GM19397 (cell line): ENCODE data around the gene CDCP1.
A peak's percentile ranks its signal among the peaks of the same experiment; 100 is the strongest.

ENCODE experiments used
- ATAC-seq: cut with Tn5 transposase; IDR thresholded peaks from one replicate; pipeline ENCODE4 v1.9.1; 2021; ENCODE audit warnings: mild to moderate bottlenecking, moderate library complexity; ENCODE audit not compliant: unreplicated experiment

CDCP1 gene

DNA sequence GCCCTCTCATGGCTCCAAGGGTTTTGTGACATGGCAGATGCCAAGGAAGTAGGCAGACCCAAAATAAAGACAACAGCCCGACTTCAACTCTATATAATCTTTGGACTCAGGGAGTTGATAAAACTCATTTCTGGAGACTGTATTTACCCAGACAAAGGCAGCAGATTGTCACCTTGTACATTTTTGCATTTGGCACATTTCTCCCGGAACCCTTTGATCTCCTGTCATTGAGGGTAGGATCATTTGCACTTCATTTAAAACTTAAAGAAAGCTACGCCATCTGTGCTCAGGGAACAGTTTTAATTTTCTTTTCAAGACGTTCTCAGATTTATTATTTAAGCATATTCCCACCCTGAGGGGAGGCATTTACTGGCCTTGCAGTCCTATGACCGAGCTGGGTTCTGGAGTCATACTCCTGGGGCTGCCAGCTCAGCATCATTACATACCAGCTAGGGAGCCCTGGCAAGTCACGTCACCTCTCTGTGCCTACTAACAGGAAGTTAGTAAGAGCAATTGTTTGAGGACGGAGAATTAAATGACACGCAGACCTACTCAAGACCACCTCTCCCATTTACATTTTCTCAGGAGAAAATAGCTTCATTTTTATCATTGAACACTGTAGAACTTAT is 5.9 kb downstream of the CDCP1 start:
- no peak for ATAC-seq

DNA sequence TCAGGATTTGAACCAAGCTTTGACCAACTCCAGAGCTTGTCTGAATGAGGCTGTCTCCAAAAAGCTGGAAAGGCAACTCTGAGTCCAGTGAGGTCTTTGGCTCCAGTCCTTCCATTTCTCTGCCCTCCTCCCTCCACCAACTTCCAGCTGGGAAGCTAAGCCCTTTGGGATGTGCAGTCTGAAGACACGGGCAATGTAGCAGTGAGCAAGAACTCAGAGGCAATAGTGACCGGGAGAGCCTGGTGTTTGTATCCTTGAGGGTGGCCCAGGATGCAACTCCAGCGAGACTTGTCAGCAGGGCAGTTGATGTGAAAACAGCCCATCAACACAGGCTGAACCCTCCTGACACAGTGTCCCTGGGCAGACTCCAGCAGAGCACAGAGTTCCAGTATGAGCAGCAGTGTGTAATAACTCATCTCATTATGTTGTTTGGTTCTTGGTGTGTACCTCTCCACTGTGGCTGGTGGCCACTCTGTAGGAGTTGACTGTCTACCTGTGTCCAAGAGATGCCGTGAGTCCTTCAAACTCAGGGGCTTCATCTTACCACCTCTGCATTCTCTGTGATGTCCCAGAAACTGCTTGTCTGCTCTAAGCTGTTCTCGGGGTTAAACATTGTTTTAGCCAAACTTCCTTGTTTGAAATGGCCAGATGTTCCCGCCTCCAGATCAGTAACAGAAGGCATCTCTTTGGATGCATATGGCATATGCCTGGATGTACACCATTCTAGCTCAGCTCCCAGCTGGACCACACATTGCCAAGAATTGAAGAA is 6.6 kb downstream of the CDCP1 start:
- no peak for ATAC-seq

DNA sequence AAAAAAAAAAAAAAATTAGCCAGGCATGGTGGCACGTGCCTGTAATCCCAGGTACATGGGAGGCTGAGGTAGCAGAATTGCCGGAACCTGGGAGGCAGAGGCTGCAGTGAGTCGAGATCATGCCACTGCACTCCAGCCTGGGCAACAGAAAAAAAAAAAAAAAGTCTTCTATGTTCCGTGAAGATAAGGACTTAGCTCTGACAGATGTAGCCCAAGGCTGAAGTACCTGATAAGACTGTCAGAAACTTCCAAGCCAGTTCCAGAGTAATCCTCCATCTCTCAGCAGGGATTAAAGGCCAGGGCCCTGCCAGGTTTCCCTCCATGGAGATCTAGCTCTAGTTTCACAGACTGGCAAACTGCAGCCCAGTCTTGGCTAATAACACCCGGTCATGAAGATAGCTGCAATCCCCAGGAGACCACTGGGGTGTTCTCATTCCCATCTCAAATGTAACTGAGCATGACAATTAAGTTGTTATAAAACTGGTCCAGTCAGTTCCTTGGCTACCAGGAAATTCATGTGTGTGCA is 8.5 kb downstream of the CDCP1 start:
- no peak for ATAC-seq

DNA sequence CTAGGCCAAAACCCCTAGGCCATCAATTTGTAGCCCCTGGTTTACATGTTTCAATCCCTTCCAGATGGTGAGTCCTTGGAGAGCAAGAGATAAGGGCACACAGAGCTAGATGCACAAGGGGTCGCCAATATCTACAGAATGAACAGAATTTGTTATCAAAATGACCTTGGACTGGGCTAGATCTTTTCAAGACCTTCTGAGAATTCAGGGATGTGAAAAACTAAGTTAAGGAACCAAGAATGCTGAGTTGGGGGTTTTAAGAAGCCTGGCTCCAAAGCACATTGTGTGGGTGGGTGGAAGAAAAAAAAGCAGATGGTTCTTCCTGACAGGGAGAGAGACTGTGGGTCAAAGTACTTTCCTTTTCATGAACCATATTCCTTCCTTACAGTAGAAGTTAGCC is 10.2 kb downstream of the CDCP1 start:
- ATAC-seq = no peak

DNA sequence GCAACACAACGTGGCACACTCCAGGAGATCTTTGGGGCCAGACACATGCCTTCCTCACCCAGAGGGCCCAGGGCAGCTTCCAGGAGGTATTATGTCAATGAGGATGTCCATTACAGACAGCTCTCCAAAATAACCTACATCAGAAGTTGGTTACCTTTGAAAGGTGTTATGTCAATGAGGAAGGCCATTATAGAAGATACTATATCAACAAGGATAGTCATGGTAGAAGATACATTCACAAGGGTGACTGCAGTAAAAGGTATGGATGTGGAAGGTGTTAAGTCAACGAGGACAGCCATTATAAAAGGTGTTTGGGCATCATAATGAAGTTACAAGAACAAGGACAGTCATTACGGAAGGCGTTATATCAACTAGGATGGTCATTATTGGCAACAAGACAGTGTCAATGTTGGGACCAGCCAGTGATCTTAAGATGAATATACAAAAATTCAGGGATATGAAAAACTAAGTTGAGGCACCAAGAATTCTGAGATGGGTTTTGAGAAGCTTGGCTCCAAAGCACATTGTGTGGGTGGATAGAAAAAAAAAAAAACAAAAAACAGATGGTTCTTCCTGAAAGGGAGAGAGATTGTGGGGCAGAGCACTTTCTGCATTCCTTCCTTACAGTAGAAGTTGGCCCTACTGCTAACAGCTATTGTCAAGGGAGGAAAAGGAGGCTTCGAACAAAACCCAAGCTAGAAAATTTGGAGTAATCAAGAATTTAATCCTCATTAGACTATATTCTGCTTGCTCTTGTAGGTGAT is 11.2 kb downstream of the CDCP1 start:
- no peak for ATAC-seq

DNA sequence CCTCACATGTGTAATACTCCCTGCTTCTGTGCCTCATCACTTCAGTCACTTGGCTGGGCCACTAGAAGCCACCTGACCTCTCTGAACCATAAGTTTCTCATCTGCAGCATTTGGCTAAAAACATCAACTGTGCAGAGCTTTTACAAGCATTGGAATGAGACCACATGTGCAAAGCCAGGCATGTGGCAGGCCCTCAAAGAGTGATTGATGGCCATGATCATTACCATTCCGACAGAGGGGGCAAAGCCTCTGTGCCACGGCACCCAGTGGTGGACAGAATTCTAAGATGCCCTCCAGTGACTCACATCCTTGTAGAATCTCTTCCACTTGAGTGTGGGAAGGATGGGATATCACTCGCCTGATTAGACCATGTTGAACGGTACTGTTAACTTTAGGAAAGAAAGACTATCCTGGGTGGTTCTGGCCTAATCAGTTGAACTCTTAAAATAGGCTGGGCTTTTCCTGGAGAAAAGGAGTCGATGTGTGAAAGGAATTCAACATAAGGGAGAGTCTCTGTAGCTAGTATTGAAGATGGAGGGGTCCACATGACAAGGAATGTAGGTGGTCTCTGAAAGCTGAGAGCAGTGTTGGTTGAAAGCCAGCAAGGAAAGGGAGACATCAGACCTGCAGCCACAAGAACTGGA is 13.5 kb downstream of the CDCP1 start:
- no peak for ATAC-seq

DNA sequence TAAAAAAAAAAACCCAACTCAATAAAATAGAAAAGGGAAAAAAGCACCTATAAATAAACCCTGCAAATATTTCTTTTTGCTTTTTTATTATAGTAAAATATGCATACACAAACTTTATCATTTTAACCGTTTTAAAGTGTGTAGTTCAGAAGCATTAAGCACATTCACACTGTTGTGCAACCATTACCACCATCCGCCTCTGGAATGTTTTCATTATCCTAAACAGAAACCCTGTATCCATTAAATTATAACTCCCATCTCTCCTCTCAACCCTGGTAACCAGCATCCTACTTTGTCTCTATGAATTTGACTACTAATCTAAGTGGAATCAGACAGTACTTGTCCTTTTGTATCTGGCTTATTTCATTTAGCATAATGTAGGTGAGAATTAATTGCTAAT is 15.0 kb downstream of the CDCP1 start:
- ATAC-seq = no peak

DNA sequence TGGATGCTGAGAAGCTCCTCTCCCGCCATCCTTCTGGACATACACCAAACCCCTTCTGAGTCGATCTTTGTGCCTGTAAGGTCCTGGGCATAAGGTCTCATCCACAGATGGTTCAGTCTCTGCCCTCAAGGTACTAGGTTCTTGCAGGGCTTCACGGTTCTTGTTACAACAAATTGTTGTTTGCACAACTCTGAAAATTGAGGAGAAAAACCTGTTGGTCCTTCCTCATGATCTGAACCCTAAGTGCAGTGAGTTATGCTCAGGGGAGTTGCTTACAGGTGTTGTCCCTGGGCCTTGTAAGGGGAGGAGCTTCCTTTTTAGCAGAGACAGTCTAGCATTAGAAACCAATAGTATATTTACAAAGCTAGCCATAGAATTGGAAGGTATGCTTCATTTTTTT is 15.7 kb downstream of the CDCP1 start:
- no peak for ATAC-seq

DNA sequence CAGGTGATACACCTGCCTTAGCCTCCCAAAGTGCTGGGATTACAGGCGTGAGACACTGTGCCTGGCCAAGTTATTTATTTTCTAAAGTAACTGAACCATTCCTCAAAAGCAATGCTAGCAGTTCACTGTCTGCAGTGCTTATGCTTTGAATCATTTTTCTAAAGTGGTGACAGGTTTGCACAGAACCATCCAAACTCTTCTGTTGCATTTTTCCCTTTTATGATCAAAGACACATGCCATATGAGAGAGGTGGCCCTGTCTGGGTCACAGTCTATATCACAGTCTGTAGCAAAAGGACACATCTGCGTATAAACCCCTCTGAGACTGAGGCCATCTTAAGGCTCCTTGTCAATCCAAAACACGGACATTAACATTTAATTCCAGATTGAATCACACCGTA is 17.2 kb downstream of the CDCP1 start:
- no peak for ATAC-seq

DNA sequence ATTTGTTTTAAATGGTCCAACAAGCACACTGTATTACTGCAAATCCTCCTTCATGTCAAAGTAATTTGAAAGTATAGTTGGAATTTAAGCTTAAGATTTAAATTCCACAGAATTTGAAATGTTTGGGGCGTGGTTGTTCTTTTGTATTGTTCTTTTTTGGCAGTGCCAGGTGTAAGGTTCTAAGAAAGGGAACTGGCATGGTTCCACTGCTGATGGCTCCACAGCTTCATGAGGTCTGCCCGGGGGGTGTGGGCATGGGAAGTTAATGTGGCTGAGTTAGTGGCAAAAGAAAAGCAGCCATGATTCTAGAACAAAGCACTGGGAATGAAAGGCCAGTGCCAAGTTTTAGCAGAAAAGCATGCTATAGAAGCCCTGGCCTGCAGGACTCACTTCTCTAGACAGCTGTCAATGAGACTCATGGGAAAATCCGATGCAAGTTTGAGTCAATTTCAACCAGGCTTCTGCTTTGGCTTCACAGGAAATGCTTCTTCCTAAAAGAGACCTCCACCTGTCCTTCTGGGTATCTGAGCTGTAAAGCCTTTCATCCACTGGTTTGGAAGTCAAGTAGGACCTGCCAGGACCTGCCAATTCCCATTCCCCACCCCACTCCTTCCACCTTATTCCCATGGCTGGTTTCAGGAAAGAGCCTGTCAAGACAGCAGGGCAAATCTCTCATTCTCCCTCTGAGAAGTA is 18.9 kb downstream of the CDCP1 start:
- no peak for ATAC-seq

DNA sequence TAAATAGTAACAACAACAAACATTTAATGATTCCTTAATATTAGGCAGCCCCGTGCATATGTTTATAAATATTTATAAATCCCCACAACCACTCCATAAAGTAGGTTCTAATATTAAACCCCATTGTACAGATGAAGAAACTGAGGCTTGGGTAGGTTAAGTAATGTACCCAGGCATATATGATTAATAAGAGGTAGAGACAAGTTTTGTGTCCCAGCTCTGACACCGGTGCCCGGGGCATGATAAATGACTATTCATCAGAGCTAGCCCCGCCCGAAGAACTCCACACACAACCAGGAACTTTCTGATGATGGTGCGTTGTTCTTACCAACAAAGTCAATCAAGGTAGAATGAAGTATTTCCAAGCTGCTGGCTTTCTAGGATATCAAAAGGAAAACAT is 19.4 kb downstream of the CDCP1 start:
- ATAC-seq = no peak

DNA sequence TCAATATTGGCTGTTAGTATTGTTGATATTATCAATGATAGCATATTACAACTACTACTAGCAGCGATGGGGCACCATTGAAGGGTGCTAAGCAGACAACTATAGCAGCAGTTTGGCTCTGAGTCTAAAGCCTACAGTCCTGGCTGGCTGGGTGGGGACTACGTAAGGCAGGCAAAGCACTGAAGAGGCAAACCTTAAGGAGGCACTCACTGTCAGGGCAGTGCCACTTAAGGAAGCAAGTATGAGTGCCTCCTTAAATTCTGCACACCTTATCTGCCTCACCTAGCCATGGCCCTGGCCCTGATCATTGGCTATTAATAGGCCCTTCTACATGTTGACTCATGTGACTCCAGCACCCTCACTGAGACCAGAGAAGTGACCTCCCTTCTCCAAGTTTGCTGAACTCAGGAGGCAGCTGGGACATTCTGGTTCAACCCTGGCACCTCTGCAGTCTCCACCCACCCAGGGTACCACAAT is 20.6 kb downstream of the CDCP1 start:
- no peak for ATAC-seq

DNA sequence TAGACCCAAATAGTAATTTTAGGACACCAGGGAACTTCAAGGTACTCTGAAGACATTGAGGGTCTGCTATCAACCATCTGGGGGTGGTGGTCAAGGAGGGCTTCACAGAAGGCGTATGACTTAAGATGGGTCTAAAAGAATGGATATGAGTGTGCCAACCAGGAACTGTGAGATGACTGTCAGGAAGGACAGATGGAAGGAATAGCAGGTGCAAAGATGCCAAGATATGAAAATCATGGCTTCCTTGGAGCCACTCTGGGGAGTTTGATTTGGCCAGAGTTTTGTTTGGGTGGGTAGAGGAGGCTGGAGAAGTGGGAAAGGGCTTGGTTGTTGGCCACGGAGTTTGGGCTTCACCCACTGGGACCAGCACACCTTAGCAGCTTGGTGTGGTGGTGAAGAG is 21.2 kb downstream of the CDCP1 start:
- no peak for ATAC-seq

DNA sequence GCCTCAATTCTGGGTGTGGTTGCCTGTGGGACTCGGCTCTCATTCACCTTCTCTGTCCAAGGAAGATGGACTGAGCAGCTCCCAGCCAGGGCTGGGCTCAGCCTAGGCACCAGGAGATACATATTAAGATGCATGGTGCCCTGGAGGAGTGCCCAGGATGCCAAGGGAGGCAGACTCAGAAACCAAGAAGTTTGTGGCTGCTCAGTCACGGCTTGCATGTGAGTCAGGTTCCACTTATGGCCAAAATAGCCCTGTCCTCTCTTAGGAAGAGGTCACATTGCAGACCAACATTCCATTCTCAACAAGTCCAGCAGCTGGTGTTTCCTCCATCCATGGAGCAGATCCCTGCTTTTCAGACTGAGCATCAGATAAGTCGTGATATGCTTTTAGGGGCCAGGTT is 21.8 kb downstream of the CDCP1 start:
- no peak for ATAC-seq

DNA sequence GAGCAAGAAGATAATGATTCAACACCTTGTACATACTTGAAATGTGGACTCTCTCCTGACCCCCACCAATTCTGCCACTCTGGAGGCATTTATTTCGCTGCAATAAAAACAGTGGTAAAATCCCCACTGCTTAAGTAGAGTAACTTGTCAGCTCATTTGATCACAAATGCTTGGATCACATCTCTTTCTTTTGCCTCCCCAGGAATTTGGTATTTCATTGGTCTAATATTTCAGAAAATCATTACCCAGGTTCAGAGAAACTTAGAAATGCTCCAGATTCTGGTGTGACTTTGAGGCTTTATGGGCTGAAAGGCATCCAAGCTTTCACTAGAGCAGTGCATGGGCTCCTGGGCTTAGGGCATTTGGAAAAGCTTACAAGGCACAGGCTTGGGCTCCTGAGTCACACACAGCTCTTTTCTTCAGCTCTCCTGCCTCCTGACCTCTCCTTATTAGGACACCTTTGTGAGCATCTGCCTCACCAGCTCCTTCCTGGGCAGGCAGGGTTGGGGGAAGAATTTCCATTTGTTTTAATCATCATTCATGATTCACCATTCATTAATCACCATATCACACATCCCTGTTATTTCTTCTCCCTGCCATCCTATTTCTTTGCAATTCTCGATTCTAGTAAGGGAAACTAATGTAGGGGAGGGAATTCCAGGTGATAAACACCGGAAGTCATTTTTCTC is 22.5 kb downstream of the CDCP1 start:
- ATAC-seq = no peak

DNA sequence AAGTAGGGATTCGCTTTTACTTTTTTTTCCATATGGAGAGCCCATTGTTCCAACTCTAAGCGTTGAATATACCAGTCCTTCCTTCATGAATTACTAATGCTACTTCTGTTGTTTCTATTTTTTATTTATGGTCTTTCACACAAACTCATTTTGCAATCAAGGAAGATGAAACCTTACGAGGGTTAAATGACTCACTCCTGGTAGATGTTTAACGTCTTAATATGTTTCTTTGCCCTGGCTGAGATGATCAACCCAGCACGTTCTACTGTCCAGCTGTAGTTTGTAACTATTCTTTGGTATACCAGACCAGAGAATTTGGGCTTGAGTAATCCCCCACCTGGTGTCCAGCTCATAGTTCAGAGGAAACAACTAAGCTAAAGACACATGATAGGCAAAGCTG is 23.1 kb downstream of the CDCP1 start:
- peak; percentile 79 for ATAC-seq

DNA sequence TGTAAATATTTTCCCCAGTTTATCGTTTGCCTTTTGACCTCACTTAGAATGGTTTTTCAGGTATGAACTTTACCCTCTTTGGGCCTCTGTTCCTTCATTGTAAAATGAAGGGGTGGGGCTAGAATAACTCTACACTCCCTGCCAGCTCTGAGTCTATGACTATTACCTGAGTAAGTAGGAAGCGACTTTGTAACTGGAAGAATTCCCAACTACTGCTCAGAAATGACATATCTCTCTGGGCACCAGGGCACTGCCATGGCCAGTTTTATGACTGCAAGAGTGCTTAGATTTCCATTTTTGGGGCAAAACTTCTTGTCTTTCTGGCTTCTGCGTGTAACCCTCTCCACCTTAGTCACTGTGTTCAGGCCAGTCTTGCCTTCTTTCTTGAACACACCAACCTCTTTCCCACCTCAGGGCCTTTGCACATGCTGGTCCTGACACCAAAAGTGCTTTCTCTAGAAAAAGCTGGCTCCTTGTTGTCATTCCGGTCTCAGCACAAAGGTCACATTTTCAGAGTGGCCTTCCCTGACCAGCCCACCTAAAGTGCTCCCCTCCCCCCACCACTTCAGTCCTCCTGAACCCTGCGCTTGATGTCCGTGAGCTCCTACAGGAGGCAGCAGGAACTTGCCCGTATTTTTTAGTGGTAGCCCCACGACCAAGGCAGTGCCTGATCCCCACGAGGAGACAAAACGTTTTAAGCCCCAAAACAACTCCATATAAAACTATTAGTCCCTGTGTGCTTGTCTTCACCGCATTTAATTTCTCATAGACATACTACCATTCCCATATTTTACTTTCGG is 25.6 kb downstream of the CDCP1 start:
- no peak for ATAC-seq

DNA sequence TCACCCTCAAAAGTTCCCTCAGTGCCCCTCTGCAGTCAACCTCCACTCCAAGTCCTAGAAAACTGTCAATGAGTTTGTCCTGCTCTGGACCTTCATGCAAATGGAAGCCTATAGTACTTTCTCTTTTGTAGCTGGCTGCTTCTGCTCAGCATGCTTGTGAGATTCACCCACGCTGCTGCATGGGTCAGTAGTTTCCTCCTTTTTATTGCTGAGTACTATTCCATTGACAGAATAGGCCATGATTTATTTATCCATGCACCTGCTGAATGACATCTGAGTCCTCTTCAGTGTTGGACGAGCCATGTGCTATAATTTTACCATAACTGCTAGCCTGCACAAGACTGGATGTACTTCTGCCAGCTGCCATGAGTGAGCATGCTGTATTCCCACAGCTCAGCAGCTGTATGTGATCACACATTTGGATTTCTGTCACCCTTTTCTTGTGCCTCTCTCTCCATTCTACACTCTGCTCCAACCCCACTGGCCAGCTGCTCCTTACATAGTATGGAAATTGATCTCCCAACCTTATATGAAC is 26.3 kb downstream of the CDCP1 start:
- ATAC-seq = no peak

DNA sequence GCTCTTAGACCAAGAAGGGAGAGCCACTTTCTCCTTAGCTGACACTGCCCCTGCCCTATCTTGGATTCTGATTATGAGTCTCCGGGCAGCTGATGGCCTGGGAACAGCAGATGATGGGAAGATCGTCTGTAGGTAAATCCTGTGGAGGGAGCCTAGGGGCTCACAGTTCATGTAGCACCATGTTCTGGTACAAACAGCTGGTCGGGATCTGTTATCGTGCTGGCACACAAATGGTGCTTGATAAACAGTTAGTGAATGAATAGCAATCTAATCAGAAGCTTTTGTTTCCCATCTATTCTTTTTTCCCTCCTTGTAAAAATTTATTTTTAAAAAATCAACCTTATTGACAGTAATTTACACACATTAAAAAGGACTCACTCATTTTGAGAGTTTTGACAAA is 26.8 kb downstream of the CDCP1 start:
- no peak for ATAC-seq
